Activated CD4-positive, alpha-beta memory T cell treated with anti-CD3 and anti-CD28 coated beads, Interleukin-2, amount 10 ng/mL, durations not matched to agents 7 days and 5 days (primary cell): Measurements from ENCODE around the gene TMEM91. TPM values are rescaled to one million over a fixed set of nuclear protein-coding genes. Genes with fewer than 3 reads are reported as not detected.
"Not testable (repeated sequence)": the region's sequence is repeated elsewhere in the genome, so short reads cannot be mapped to it uniquely, and the experiment has no call there.

Experiments used
- CTCF ChIA-PET: fragments of 350-600 bp; sonication (Branson Sonifier 250); formaldehyde crosslinking; loops from one replicate; lab custom pipeline; 2021; ENCODE audit warnings: antibody characterized with exemption, inconsistent platforms; lab: Charles Lee
- POLR2A ChIA-PET: fragments of 350-600 bp; sonication (Branson Sonifier 250); formaldehyde crosslinking; loops from one replicate; lab custom pipeline; 2021; ENCODE audit warnings: antibody characterized with exemption; lab: Charles Lee
- DNase-seq: peaks from one replicate; pipeline ENCODE4 v3.0.0-alpha.2; 2020
- H3K27ac Mint-ChIP-seq: one replicate; pipeline ENCODE4 v1.8.0; 2021; ENCODE audit warnings: mild to moderate bottlenecking, mixed read lengths
- H3K27me3 Mint-ChIP-seq: one replicate; pipeline ENCODE4 v1.8.0; 2021; ENCODE audit warnings: mixed read lengths
- H3K36me3 Mint-ChIP-seq: one replicate; pipeline ENCODE4 v1.8.0; 2021; ENCODE audit warnings: low read depth, mixed read lengths
- H3K4me1 Mint-ChIP-seq: one replicate; pipeline ENCODE4 v1.8.0; 2021; ENCODE audit warnings: mixed read lengths
- H3K4me3 Mint-ChIP-seq: one replicate; pipeline ENCODE4 v1.8.0; 2021; ENCODE audit warnings: mild to moderate bottlenecking, mixed read lengths
- H3K9me3 Mint-ChIP-seq: one replicate; pipeline ENCODE4 v1.8.0; 2021; ENCODE audit warnings: mixed read lengths
- total RNA-seq, 2 experiments: library from RNA; stranded (reverse); gene quantifications; one replicate each; pipeline ENCODE4 v1.2.3, GENCODE V29; 2021

Gene TMEM91
- total RNA-seq, 2 experiments from 2014 or later: 8.0 to 9.6 TPM

DNA sequence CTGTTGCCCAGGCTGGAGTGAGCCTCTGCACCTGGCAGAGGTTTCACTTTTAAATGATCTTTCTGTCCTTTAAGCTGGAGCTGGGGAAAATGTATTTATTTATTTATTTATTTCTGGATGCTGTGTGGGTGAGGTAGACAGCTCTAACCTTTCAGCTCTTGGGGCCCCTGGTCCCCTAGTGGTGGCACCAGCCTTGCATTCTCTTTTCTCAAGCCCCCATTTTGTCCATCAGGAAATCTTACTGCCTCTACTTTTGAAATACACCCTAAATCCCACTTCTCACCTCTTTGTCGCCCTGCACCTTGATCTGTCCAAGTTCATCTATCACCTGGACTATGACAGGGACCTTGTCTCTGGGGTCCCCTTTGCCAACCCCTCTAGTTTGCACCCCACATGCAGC lies 10.2 kb upstream of the TMEM91 start:
- ChIA-PET POLR2A (interaction anchor here (1.1 to 4.0 kb wide), 4 partner anchors 8 to 74 kb away, joined by 3 to 82 read pairs (median 3); partner anchors contain the start of genes DMAC2 and TGFB1), CTCF (interaction anchor here (0.7 to 7.5 kb wide), 11 partner anchors 12 to 1061 kb away, joined by 3 to 81 read pairs (median 4); partner anchors contain the start of genes DMAC2, EGLN2, EXOSC5 and TGFB1)
- Mint-ChIP-seq H3K27ac (peak overlapping the region; percentile 12), H3K9me3 (no peaks in the 10 kb centered on the region), H3K36me3 (peaks cover 5% of the 10 kb centered on the region), H3K4me1 (peaks cover 35% of the 10 kb centered on the region), H3K4me3 (no peak overlapping the region), H3K27me3 (no peaks in the 10 kb centered on the region)
- DNase-seq: no peak

DNA sequence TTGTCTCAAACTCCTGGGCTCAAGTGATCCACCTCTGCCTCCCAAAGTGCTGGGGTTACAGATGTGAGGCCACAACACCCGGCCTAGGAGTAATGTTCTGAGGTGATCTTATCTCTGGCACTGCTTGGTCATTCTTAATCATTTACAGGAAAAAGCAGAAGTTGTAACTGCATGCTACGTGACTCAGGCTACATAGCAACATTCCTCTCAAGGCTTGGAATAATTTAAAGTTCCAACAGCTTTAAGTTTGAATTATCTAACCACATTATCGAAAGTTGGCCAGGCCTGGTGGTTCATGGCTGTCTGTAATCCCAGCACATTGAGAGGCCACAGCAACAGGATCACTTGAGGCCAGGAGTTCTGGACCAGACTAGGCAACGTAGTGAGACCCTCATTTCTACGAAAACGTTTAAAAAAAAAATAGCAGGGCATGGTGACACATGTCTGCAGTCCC lies 8.5 kb upstream of the TMEM91 start:
- H3K27ac Mint-ChIP-seq: no peak overlapping the region
- H3K4me3 Mint-ChIP-seq: no peak overlapping the region
- POLR2A ChIA-PET: interaction anchor here (1.5 kb wide), 1 partner anchor 10 kb away, joined by 3 read pairs; no protein-coding TSS in a partner anchor
- H3K27me3 Mint-ChIP-seq: no peaks in the 10 kb centered on the region
- CTCF ChIA-PET: interaction anchor here (7.5 kb wide), 1 partner anchor 14 kb away, joined by 81 read pairs; the partner anchor contains the start of gene TGFB1
- H3K9me3 Mint-ChIP-seq: no peaks in the 10 kb centered on the region
- no peak for DNase-seq
- peaks cover 5% of the 10 kb centered on the region for H3K36me3 Mint-ChIP-seq
- H3K4me1 Mint-ChIP-seq: peaks cover 33% of the 10 kb centered on the region

DNA sequence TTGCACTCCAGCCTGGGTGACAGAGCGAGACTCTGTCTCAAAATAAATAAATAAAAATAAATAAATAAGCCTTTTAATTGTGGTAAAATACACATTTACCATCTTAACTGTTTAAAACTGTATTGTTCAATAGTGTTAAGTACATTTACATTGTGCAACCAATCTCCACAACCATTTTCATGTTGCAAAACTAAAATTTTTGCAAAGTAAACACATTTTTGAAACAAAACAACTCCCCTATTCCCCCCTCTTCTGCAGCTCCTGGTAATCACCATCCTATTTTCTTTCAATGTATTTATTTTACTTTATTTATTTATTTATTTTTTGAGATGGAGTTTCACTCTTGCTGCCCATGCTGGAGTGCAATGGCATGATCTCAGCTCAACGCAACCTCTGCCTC lies 6.6 kb upstream of the TMEM91 start:
- peaks cover 3% of the 10 kb centered on the region for H3K36me3 Mint-ChIP-seq
- H3K4me3 Mint-ChIP-seq: no peak overlapping the region
- H3K9me3 Mint-ChIP-seq: no peaks in the 10 kb centered on the region
- no peak overlapping the region for H3K27ac Mint-ChIP-seq
- DNase-seq: no peak
- H3K27me3 Mint-ChIP-seq: no peaks in the 10 kb centered on the region
- ChIA-PET POLR2A (no interaction called here), CTCF (interaction anchor here (0.9 kb wide), 1 partner anchor 16 kb away, joined by 3 read pairs; the partner anchor contains the start of gene TGFB1)
- peaks cover 21% of the 10 kb centered on the region for H3K4me1 Mint-ChIP-seq

DNA sequence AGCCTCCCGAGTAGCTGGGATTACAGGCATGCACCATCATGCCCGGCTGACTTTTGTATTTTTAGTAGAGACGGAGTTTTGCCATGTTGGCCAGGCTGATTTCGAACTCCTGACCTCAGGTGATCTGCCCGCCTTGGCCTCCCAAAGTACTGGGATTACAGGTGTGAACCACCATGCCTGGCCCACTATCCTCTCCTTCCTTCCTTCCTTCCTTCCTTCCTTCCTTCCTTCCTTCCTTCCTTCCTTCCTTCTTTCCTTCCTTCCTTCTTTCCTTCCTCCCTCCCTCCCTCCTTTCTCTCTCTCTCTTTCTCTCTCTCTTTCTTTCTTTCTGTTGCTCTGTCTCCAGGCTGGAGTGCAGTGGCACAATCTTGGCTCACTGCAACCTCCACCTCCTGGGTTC lies 5.2 kb upstream of the TMEM91 start:
- not testable (repeated sequence) for H3K36me3 Mint-ChIP-seq, H3K4me3 Mint-ChIP-seq, H3K27ac Mint-ChIP-seq, DNase-seq, H3K9me3 Mint-ChIP-seq, H3K27me3 Mint-ChIP-seq
- ChIA-PET CTCF (interaction anchor here (0.6 kb wide), 1 partner anchor 39 kb away, joined by 3 read pairs; no protein-coding TSS in a partner anchor), POLR2A (interaction anchor here (0.6 kb wide), 1 partner anchor 66 kb away, joined by 3 read pairs; no protein-coding TSS in a partner anchor)
- H3K4me1 Mint-ChIP-seq: peaks cover 19% of the 10 kb centered on the region

DNA sequence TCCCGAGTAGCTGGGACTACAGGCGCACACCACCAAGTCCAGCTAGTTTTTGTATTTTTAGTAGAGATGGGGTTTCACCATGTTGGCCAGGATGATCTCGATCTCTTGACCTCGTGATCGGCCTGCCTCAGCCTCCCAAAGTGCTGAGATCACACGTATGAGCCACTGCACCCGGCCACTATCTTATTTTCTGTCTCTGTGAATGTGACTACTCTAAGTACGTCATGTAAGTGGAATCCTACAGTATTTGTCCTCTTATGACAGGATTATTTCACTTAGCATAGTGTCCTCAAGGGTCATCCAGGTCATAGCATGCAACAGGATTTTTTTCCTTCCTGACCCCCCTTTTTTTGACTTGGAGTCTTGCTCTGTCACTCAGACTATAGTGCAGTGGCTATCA lies 4.8 kb upstream of the TMEM91 start:
- Mint-ChIP-seq H3K27me3 (no peaks in the 10 kb centered on the region), H3K36me3 (no peaks in the 10 kb centered on the region), H3K27ac (no peak overlapping the region), H3K9me3 (no peaks in the 10 kb centered on the region), H3K4me3 (no peak overlapping the region), H3K4me1 (peaks cover 18% of the 10 kb centered on the region)
- no peak for DNase-seq
- CTCF ChIA-PET: interaction anchor here (0.6 to 0.7 kb wide), 2 partner anchors 19 to 38 kb away, joined by 3 to 4 read pairs; no protein-coding TSS in a partner anchor
- POLR2A ChIA-PET: interaction anchor here (0.6 kb wide), 1 partner anchor 66 kb away, joined by 3 read pairs; no protein-coding TSS in a partner anchor

DNA sequence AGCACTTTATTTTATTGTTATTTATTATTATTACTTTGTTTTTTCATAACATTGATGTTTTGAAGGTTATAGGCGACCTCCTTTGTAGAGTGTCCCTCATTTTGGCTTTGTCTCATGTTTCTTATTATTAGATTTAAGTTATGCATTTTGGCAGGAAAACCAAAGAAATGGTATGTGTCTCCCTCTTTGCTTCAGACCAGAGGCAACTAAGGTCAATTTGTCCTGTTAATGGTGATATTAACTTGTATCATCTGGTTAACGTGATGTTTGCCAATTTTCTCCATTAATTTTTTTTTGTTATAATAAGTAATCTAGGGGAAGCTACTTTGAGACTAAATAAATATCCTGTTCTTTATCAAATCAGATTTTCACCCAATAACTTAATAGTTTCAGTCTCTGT lies 3.8 kb upstream of the TMEM91 start:
- Mint-ChIP-seq H3K27me3 (no peaks in the 10 kb centered on the region), H3K9me3 (no peaks in the 10 kb centered on the region), H3K4me1 (peaks cover 20% of the 10 kb centered on the region), H3K4me3 (no peak overlapping the region), H3K27ac (no peak overlapping the region), H3K36me3 (no peaks in the 10 kb centered on the region)
- ChIA-PET POLR2A (interaction anchor here (1.3 kb wide), 1 partner anchor 9 kb away, joined by 3 read pairs; the partner anchor contains the start of gene B9D2), CTCF (no interaction called here)
- DNase-seq: no peak

DNA sequence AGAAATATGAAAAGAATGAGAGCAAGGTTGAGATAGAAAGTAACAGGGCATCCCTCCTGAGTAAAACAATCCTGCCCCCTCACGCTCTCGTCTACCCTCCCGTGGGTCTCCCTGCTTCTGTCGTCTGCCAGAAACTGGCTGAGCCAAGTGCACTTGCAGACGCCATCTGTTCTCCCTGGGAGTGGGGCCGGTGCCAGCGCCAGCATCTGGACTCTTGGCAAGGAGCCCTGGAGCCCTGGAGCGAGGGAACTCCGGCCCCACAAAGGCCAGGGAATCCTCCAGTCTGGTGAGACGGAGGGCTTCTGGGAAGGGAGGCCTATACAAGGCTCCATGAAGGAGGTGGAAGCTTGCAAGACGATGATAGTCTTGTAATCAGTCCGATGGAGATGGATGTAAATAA lies 2.3 kb upstream of the TMEM91 start:
- ChIA-PET CTCF (no interaction called here), POLR2A (no interaction called here)
- Mint-ChIP-seq H3K4me1 (peaks cover 17% of the 10 kb centered on the region), H3K9me3 (no peaks in the 10 kb centered on the region), H3K4me3 (no peak overlapping the region), H3K27me3 (no peaks in the 10 kb centered on the region), H3K27ac (no peak overlapping the region), H3K36me3 (no peaks in the 10 kb centered on the region)
- no peak for DNase-seq

DNA sequence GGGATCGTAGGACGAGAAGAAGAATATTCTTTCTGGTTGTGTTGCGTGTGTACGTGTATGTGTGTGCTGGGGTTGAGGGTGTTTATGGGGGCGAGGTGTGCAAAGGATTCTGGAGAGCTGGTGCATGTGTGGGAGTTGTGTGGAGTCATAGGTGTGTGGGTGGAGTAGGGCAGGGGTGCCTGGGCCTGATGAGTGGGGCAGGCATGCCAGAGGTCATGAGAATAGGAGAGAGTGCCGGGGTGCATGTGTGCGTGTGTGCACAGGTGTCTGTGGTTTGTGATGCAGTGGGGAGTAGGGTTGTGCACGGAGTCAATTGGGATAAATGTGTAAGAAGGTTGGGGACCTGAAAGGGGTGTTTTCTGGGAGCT lies 649 bp downstream of the TMEM91 start:
- H3K36me3 Mint-ChIP-seq: no peaks in the 10 kb centered on the region
- peaks cover 14% of the 10 kb centered on the region for H3K4me1 Mint-ChIP-seq
- H3K4me3 Mint-ChIP-seq: peak overlapping the region; percentile 62
- H3K27me3 Mint-ChIP-seq: no peaks in the 10 kb centered on the region
- no peaks in the 10 kb centered on the region for H3K9me3 Mint-ChIP-seq
- CTCF ChIA-PET: interaction anchor here (0.7 kb wide), 1 partner anchor 17 kb away, joined by 3 read pairs; no protein-coding TSS in a partner anchor
- DNase-seq: no peak
- H3K27ac Mint-ChIP-seq: no peak overlapping the region
- POLR2A ChIA-PET: interaction anchor here (1.7 kb wide), 1 partner anchor 13 kb away, joined by 4 read pairs; the partner anchor contains the start of gene B9D2

DNA sequence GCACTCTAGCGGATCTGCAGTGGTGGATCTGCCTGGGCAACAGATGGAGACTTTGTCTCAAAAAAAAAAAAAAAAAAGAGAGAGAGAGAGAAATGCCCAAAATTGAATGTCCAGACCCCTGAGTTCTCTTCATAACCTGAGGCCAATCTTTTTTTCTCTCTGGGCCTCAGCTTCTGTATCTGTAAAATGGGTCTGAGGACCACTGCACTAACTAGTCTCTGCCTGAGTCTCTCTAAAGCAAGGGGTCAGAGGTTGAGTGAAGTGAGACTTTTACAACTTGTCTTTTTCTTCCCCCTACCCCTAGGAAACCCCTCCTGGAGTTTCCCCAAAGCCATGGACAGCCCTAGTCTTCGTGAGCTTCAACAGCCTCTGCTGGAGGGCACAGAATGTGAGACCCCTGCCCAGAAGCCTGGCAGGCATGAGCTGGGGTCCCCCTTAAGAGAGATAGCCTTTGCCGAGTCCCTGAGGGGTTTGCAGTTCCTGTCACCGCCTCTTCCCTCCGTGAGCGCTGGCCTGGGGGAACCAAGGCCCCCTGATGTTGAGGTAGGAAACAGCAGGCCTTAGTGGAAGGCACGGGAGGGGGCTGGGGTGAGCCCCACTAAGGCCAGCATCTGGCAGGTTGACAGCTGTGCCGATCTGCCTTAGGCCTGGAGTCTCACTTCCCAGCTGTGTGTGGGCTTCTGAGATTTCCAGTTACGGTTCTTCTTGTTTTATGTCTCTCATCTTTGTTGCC lies 1.8 kb downstream of the TMEM91 start:
- ChIA-PET CTCF (no interaction called here), POLR2A (interaction anchor here (1.7 kb wide), 1 partner anchor 14 kb away, joined by 4 read pairs; the partner anchor contains the start of gene B9D2)
- Mint-ChIP-seq H3K4me3 (no peak overlapping the region), H3K9me3 (no peaks in the 10 kb centered on the region), H3K27ac (no peak overlapping the region), H3K36me3 (peaks cover 3% of the 10 kb centered on the region), H3K4me1 (peaks cover 14% of the 10 kb centered on the region), H3K27me3 (no peaks in the 10 kb centered on the region)
- DNase-seq: no peak

DNA sequence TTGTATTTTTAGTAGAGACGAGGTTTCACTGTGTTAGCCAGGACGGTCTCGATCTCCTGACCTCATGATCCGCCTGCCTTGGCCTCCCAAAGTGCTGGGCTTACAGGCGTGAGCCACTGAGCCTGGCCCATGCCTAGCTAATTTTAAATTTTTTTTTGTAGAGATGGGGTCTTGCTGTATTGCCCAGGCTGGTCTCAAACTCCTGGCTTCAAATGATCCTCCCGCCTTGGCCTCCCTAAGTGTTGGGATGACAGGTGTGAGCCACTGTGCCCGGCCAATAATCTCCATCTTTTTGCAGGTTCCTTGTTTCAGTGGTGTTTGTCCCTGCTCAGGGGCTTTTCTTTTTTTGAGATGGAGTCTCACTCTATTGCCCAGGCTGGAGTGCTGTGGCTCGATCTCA lies 5.2 kb downstream of the TMEM91 start:
- H3K27ac Mint-ChIP-seq, H3K4me3 Mint-ChIP-seq, DNase-seq, H3K9me3 Mint-ChIP-seq, H3K4me1 Mint-ChIP-seq, H3K36me3 Mint-ChIP-seq, H3K27me3 Mint-ChIP-seq: not testable (repeated sequence)
- POLR2A ChIA-PET: interaction anchor here (1.4 kb wide), 1 partner anchor 17 kb away, joined by 4 read pairs; no protein-coding TSS in a partner anchor
- CTCF ChIA-PET: interaction anchor here (1.1 kb wide), 2 partner anchors 17 to 18 kb away, joined by 4 to 5 read pairs; partner anchors contain the start of gene B9D2

DNA sequence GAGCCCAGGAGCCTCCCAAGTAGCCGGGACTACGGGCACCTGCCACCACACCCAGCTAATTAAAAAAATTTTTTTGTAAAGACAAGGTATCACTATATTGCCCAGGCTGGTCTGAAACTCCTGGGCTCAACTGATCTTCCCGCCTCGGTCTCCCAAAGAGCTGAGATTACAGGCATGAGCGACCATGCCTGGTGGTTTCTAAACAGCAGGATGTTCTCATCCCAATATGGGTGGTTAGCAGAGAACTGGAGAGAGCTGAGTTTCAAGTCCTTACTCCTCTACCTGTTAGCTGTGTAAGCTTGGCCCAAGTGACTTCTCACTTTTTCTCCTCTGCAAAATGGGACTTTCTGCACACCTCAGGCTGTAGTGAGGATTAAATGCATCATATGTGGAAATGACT lies 8.0 kb downstream of the TMEM91 start:
- H3K4me1 Mint-ChIP-seq: no peaks in the 10 kb centered on the region
- DNase-seq: no peak
- no peak overlapping the region for H3K4me3 Mint-ChIP-seq
- H3K36me3 Mint-ChIP-seq: peaks cover 3% of the 10 kb centered on the region
- no peaks in the 10 kb centered on the region for H3K9me3 Mint-ChIP-seq
- H3K27ac Mint-ChIP-seq: no peak overlapping the region
- ChIA-PET CTCF (interaction anchor here (1.5 kb wide), 1 partner anchor 19 kb away, joined by 7 read pairs; no protein-coding TSS in a partner anchor), POLR2A (interaction anchor here (1.2 kb wide), 1 partner anchor 120 kb away, joined by 3 read pairs; no protein-coding TSS in a partner anchor)
- no peaks in the 10 kb centered on the region for H3K27me3 Mint-ChIP-seq

DNA sequence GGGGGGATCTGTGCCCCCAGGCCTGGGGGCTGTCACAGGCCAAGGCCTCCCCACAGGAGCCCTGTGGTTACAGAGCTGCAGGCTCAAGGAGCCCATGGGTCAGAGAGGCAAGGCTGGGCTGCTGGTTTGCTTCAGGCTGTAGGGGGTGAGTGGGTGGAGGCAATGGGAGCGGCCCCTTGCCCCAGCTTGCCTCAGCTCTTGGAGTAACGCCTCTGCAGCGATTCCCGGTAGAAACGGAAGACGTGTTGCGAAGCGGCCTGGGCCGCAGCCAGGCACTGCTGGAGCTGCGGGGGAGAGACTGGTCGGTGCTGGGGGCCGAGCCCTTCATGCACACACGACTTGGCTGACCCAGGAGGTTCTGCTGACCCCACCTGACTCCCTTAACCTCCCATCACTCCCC lies 10.1 kb downstream of the TMEM91 start:
- no peak for DNase-seq
- no peaks in the 10 kb centered on the region for H3K9me3 Mint-ChIP-seq
- no peaks in the 10 kb centered on the region for H3K4me1 Mint-ChIP-seq
- H3K36me3 Mint-ChIP-seq: peaks cover 11% of the 10 kb centered on the region
- CTCF ChIA-PET: no interaction called here
- H3K4me3 Mint-ChIP-seq: no peak overlapping the region
- POLR2A ChIA-PET: interaction anchor here (0.8 kb wide), 1 partner anchor 9 kb away, joined by 3 read pairs; no protein-coding TSS in a partner anchor
- no peaks in the 10 kb centered on the region for H3K27me3 Mint-ChIP-seq
- H3K27ac Mint-ChIP-seq: no peak overlapping the region

DNA sequence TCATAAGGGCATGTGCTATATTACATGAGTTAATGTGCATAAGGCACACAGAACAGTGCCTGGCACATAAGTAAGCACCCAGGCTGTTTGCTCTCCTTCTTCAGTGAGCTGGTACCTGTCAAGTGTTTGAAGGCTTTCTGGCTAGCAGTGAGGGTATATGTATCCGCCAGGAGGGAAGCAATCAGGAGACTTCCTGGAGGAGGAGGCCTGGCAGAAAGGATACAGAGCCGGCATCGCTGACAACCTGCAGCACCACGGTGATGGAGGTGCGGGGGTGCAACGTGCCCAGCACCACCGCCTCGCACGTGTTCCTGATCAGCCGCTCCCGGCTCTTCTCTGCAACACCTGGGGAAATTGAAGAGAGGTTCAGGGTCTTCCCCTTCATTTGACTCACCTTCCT lies 15.3 kb downstream of the TMEM91 start:
- Mint-ChIP-seq H3K4me3 (no peak overlapping the region), H3K27me3 (no peaks in the 10 kb centered on the region), H3K36me3 (peaks cover 11% of the 10 kb centered on the region), H3K9me3 (no peaks in the 10 kb centered on the region), H3K4me1 (peaks cover 14% of the 10 kb centered on the region), H3K27ac (no peak overlapping the region)
- DNase-seq: no peak
- ChIA-PET POLR2A (no interaction called here), CTCF (no interaction called here)
